Fibroblast of upper back skin (primary cell): ENCODE data around the gene FSIP1.

ENCODE experiments used
- DNase-seq: peaks from one replicate; pipeline ENCODE4 v3.0.0-alpha.2; 2013

Gene FSIP1

GRCh38 chr15:39792025-39792843 is 9.6 kb upstream of the FSIP1 start:
- no peak for DNase-seq

GRCh38 chr15:39789736-39790135 is 7.1 kb upstream of the FSIP1 start:
- no peak for DNase-seq

DNA sequence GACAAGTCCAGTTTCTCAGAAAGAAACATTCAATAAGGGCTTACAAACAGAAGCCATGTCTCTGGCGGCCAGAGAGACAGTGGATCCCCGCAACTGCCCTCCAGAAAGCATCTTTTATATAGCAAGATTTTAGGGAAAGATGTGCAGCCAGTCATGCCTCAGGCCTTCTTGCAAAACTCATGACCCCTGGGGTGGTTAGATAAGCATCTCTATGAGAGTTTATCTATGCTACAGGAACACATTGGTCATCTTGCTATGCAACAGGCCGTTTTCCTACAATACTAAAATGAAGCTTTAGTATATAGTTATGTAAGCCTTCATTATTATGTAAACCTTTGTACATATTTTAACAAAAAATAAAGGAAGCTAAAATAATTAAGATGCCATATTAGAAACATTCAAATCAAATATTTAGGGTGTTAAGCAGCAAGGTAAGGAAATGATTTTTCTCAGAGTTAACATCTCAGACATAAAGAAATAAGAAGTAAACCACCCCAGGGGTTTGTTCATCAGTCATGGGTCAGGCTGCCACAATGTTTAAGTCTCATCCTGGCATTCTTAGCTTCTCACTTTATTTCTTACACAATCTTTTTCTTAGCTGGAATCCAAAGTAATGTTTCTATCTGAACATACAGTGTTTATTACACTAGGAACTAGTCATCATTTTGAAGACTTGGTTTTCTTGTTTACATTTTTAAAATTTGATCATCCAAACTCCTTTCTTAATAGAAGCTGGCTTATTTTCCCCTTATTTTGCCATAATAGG is 6.3 kb upstream of the FSIP1 start:
- no peak for DNase-seq

GRCh38 chr15:39788108-39788507 is 5.5 kb upstream of the FSIP1 start:
- DNase-seq = no peak

DNA sequence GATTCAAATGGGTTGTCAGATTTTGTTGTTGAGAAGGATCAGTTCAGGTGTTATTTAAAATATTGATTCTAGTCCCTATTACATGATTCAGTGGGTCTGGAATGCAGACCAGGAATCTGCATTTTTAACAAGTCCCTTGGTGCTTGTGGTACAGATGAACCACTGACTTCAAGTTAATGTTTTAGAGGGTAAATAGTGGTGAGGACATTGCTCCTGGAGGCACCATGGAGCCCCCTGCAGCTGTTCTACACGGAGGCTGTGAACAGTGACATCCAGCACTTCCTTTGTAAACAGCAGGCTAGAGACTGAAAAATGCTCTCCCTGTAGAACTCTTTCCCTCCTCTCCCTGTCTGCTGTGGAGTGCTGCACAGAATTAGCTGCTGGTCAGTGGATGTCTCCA is 4.8 kb upstream of the FSIP1 start:
- DNase-seq = no peak

DNA sequence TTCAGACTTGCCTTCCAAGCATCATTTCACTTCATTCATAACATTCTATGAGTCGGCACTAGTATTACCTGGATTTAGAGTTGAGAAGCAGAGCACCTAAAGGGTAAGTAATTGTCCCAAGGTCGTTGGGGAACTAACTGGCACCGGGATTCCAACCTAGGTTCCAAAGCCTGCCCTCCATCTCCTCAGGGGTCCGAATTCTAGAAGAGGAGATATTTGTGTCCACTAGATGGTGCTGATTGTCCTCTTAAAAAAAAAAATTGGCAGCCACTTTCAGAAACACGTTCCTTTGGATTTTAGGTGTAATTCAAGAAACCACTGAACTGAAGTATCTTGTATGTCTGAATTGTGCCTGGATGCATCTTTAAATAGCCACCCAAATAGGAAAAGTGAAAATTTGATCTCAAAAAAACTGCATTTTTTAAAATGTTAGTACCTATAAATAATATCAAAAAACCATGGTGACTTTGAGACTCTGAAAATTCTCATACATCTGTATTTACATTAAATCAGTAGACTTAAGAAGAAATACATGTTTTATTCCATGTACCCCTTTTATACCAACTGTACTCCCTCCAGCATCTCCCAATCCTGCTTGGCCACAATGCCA is 3.9 kb upstream of the FSIP1 start:
- peak; percentile 73 for DNase-seq

GRCh38 chr15:39785841-39786240 is 3.2 kb upstream of the FSIP1 start:
- no peak for DNase-seq

DNA sequence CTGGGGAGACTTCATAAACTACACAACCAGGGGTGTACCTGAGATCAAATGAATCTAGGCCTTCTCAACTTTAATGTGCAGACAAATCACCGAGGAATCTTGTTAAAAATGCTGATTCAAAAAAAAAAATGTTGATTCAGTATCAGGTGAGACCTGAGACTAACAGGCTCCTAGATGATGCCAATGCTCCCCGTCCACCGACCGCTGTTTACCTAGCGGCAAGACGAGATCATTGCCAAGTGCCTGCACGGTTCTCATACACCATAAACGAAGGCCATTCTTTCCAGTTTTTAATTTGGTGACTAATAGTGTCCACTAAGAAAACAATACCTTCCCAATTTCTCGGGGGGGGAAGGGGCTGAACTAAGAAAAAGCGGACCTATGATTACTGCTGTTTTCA is 2.5 kb upstream of the FSIP1 start:
- no peak for DNase-seq

GRCh38 chr15:39784638-39785037 is 2.0 kb upstream of the FSIP1 start:
- no peak for DNase-seq

- no peak for DNase-seq
Measured at GRCh38 chr15:39784125-39784524, 1.5 kb upstream of the FSIP1 start.

GRCh38 chr15:39783244-39783820 is 691 bp upstream of the FSIP1 start:
- DNase-seq = no peak

- DNase-seq = no peak
Measured at GRCh38 chr15:39781967-39782302, 706 bp downstream of the FSIP1 start.

DNA sequence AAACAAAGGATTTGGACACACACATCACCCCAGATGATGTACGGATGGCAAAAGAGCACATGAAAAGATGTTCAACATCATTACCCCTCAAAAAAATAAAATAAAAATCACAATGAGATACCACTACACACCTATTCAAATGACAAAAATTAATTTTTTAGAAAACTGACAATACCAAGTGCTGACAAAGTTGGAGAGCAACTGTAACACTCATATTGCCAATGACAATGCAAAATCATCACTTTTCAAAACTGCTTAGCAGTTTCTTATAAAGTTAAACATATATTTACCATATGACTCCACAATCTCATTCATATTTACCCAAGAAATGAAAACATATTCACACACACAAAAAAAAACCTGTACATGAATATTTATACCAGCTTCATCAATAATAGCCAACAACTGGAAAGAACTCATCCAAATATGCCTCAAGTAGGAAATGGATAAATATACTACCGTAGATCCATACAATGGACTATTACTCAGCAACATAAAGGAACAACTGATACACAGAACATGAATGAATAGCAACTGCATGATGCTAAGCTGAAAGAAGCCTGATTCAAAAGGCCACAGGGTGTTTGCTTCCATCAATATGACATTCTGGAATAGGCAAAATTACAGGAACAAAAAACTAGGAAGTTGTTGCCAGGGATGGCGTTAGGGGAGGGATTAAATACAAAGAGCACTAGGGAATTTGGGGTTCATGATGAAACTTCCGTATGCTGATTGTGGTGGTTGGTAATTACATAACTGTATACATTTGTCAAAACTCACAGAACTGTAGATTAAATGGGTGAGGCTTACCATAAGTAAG is 1.3 kb downstream of the FSIP1 start:
- no peak for DNase-seq

- no peak for DNase-seq
Measured at GRCh38 chr15:39778021-39778420, 4.6 kb downstream of the FSIP1 start.

DNA sequence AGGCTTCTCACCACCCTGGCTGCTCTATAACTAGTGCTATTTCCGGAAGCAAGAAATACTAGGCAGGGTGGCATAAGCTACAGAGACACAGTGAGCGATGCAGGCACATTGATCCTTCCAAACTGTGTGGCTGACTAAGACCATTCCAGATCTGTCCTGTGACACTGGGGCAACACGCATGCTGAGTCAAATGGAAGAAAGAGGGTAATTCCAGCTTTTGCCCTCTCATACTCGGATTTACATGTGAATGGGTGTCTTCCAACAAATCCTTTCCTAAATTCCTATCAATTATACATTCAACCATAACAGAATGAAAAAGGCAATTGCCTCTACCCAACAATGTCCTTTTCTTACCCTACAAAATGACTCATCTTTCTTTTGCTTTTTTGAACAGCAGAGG is 5.1 kb downstream of the FSIP1 start:
- no peak for DNase-seq

GRCh38 chr15:39776068-39776467 is 6.6 kb downstream of the FSIP1 start:
- no peak for DNase-seq

DNA sequence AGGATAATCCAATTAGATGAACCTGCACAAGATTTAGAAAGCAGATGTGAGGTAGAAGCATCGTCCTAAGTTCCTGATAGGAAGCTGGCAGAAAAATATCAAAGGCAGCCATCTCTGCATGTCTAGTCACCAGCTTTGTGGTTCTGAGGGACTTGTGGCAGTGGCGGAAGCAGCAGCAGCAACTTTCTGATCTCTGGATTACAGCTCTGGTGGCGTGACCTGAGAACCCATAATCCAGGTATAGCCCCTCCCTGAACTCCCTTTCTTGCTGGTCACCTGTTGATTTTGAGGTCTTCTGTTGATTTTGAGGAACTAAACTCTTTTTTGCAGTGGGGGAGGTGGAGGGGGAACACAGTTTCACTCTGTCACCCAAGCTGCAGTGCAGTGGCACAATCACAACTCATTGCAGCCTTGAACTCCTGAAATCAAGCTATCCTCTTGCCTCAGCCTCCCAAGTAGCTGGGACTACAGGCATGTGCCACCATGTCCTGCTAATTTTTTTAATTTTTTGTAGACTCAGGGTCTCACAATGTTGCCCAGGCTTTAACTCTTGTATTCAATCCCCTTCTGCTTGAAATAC is 7.9 kb downstream of the FSIP1 start:
- DNase-seq = no peak

GRCh38 chr15:39770748-39771689 is 11.6 kb downstream of the FSIP1 start:
- DNase-seq = peak; percentile 89

DNA sequence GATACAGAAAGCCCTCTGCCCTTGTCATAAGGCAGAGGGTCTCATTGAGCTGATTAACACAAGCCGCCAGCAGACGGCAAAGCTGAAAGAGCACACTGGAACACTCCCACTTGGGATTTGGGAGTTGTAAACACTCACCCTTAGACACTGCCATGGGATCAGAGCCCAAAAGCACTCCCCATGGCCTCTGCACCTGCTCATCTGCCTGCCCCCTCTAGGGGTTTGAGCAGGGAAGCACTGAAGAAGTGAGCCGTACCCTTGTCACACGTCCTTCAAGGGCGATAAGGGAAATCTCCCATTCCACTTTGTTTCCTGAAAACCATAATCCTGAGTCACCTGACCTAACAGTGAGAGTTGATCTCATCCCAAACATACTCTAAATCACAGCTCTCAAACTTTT is 14.7 kb downstream of the FSIP1 start:
- DNase-seq = no peak

GRCh38 chr15:39761006-39761405 is 21.6 kb downstream of the FSIP1 start:
- peak; percentile 62 for DNase-seq
